Subcutaneous abdominal adipose tissue (tissue), 5 donors: Measurements from ENCODE around the gene CALCOCO2.

ENCODE experiments used
- H3K27ac ChIP-seq: one replicate; pipeline ENCODE4 v1.7.0; 2013; ENCODE audit warnings: low read depth, mild to moderate bottlenecking, inconsistent platforms, low read length, moderate library complexity
- H3K27me3 ChIP-seq, 5 donors: one replicate each; pipeline ENCODE4 v1.7.0; 2013; ENCODE audit warnings: low read length in 5 of 5, inconsistent platforms in 1 of 5; ENCODE audit not compliant: control insufficient read depth in 5 of 5, insufficient read depth in 4 of 5
- H3K36me3 ChIP-seq, 5 donors: one replicate each; pipeline ENCODE4 v1.7.0; 2013; ENCODE audit warnings: low read length in 5 of 5; ENCODE audit not compliant: control insufficient read depth in 5 of 5, insufficient read depth in 5 of 5
- H3K4me1 ChIP-seq, 5 donors: one replicate each; pipeline ENCODE4 v1.7.0; 2013; ENCODE audit warnings: low read length in 5 of 5, mild to moderate bottlenecking in 3 of 5, moderate library complexity in 1 of 5; ENCODE audit not compliant: control insufficient read depth in 5 of 5, insufficient read depth in 5 of 5
- H3K4me3 ChIP-seq, 5 donors: one replicate each; pipeline ENCODE4 v1.7.0; 2013; ENCODE audit warnings: low read length in 5 of 5, low read depth in 1 of 5
- H3K9ac ChIP-seq, 5 donors: one replicate each; pipeline ENCODE4 v1.7.0; 2013; ENCODE audit warnings: low read length in 5 of 5, mild to moderate bottlenecking in 4 of 5, moderate library complexity in 3 of 5
- H3K9me3 ChIP-seq, 5 donors: one replicate each; pipeline ENCODE4 v1.7.0; 2013; ENCODE audit warnings: low read length in 5 of 5; ENCODE audit not compliant: control insufficient read depth in 5 of 5
- donor health status: healthy.
- donor health status: healthy.
- donor health status: healthy.
- donor health status: healthy.
- donor health status: healthy.

The CALCOCO2 gene

GRCh38 chr17:48893646-48894508 lies 63.0 kb downstream of the CALCOCO2 start:
- no peak overlapping the region for H3K27ac ChIP-seq
- peak overlapping the region in 2 of 5 donors; percentile 85 to 91 for H3K9ac ChIP-seq

GRCh38 chr17:48894886-48895285 lies 64.1 kb downstream of the CALCOCO2 start:
- Histone ChIP-seq H3K4me3 (no peak overlapping the region), H3K9ac (no peak overlapping the region), H3K27me3 (peaks cover 0 to 5% (median 0%) of the 10 kb centered on the region in 5 donors), H3K4me1 (peaks cover 6 to 24% (median 23%) of the 10 kb centered on the region in 5 donors), H3K27ac (no peak overlapping the region), H3K9me3 (no peaks in the 10 kb centered on the region), H3K36me3 (peaks cover 7 to 39% (median 14%) of the 10 kb centered on the region in 5 donors)

More at GRCh38 chr17:48893646-48894508, 63.0 kb downstream of the CALCOCO2 start:
- Histone ChIP-seq H3K4me1 (peaks cover 6 to 24% (median 23%) of the 10 kb centered on the region in 5 donors), H3K36me3 (peaks cover 7 to 39% (median 14%) of the 10 kb centered on the region in 5 donors), H3K4me3 (peak overlapping the region; percentile 85 to 94 (median 89)), H3K27me3 (peaks cover 0 to 5% (median 0%) of the 10 kb centered on the region in 5 donors), H3K9me3 (no peaks in the 10 kb centered on the region)

- Histone ChIP-seq H3K9me3 (no peaks in the 10 kb centered on the region), H3K36me3 (peaks cover 2 to 20% (median 7%) of the 10 kb centered on the region in 5 donors), H3K27me3 (peaks cover 0 to 3% (median 0%) of the 10 kb centered on the region in 5 donors), H3K4me1 (no peaks in the 10 kb centered on the region), H3K4me3 (no peak overlapping the region), H3K9ac (no peak overlapping the region), H3K27ac (no peak overlapping the region)
Observed at GRCh38 chr17:48901241-48901640, 70.4 kb downstream of the CALCOCO2 start.

GRCh38 chr17:48903401-48903800 lies 72.6 kb downstream of the CALCOCO2 start:
- peaks cover 3 to 8% (median 7%) of the 10 kb centered on the region in 5 donors for H3K4me1 ChIP-seq
- no peak overlapping the region for H3K27ac ChIP-seq
- no peak overlapping the region for H3K9ac ChIP-seq
- no peaks in the 10 kb centered on the region for H3K9me3 ChIP-seq
- H3K4me3 ChIP-seq, result no peak overlapping the region
- H3K36me3 ChIP-seq, result peaks cover 0 to 2% (median 1%) of the 10 kb centered on the region in 5 donors
- H3K27me3 ChIP-seq, result peaks cover 0 to 3% (median 0%) of the 10 kb centered on the region in 5 donors

- Histone ChIP-seq H3K27me3 (peaks cover 0 to 3% (median 0%) of the 10 kb centered on the region in 5 donors), H3K4me1 (peaks cover 3 to 12% (median 11%) of the 10 kb centered on the region in 5 donors), H3K9me3 (no peaks in the 10 kb centered on the region), H3K4me3 (no peak overlapping the region), H3K9ac (no peak overlapping the region), H3K36me3 (no peaks in the 10 kb centered on the region), H3K27ac (no peak overlapping the region)
Observed at GRCh38 chr17:48904428-48904827, 73.6 kb downstream of the CALCOCO2 start.

GRCh38 chr17:48905987-48906515 lies 75.2 kb downstream of the CALCOCO2 start:
- peaks cover 3 to 28% (median 25%) of the 10 kb centered on the region in 5 donors for H3K4me1 ChIP-seq
- H3K9ac ChIP-seq, result no peak overlapping the region
- H3K27me3 ChIP-seq, result peaks cover 0 to 3% (median 0%) of the 10 kb centered on the region in 5 donors
- peaks cover 3 to 7% (median 5%) of the 10 kb centered on the region in 5 donors for H3K36me3 ChIP-seq
- H3K9me3 ChIP-seq, result no peaks in the 10 kb centered on the region
- no peak overlapping the region for H3K27ac ChIP-seq
- no peak overlapping the region for H3K4me3 ChIP-seq

GRCh38 chr17:48907713-48908046 lies 76.8 kb downstream of the CALCOCO2 start:
- H3K36me3 ChIP-seq, result peaks cover 8 to 19% (median 13%) of the 10 kb centered on the region in 5 donors
- H3K27me3 ChIP-seq, result no peaks in the 10 kb centered on the region
- H3K4me1 ChIP-seq, result peaks cover 3 to 32% (median 26%) of the 10 kb centered on the region in 5 donors
- H3K9me3 ChIP-seq, result no peaks in the 10 kb centered on the region
- H3K9ac ChIP-seq, result peak overlapping the region in 4 of 5 donors; percentile 68 to 78 (median 74)
- H3K27ac ChIP-seq, result peak overlapping the region; percentile 75
- peak overlapping the region; percentile 72 to 92 (median 82) for H3K4me3 ChIP-seq

GRCh38 chr17:48908047-48908843 lies 77.4 kb downstream of the CALCOCO2 start, which contains the start of gene UBE2Z:
Gene UBE2Z (plus strand): TSS chr17:48908407. CDS start chr17:48908504, 97 bp downstream.
- peak within 1 kb of the TSS; percentile 72 to 92 (median 82) for H3K4me3 ChIP-seq
- no peaks in the 10 kb centered on the region for H3K27me3 ChIP-seq
- H3K27ac ChIP-seq, result peak within 1 kb of the TSS; percentile 75
- H3K36me3 ChIP-seq, result peaks cover 8 to 23% (median 18%) of the 10 kb centered on the region in 5 donors
- H3K4me1 ChIP-seq, result peaks cover 3 to 32% (median 26%) of the 10 kb centered on the region in 5 donors
- peak within 1 kb of the TSS; percentile 66 to 78 (median 76) for H3K9ac ChIP-seq
- no peaks in the 10 kb centered on the region for H3K9me3 ChIP-seq

- peaks cover 3 to 32% (median 26%) of the 10 kb centered on the region in 5 donors for H3K4me1 ChIP-seq
- peak overlapping the region; percentile 75 for H3K27ac ChIP-seq
- H3K36me3 ChIP-seq, result peaks cover 8 to 30% (median 23%) of the 10 kb centered on the region in 5 donors
- no peaks in the 10 kb centered on the region for H3K27me3 ChIP-seq
- peak overlapping the region; percentile 72 to 92 (median 82) for H3K4me3 ChIP-seq
- peak overlapping the region; percentile 66 to 78 (median 76) for H3K9ac ChIP-seq
- no peaks in the 10 kb centered on the region for H3K9me3 ChIP-seq
Observed at GRCh38 chr17:48908853-48909394, 78.1 kb downstream of the CALCOCO2 start.
